Panc1 (cell line): ENCODE results near the gene CALHM3.
"Not testable (repeated sequence)": the region's sequence is repeated elsewhere in the genome, so short reads cannot be mapped to it uniquely, and the experiment has no call there.

Experiments used
- CTCF ChIP-seq: fragments of 450-650 bp; IDR thresholded peaks from 2 replicates; pipeline ENCODE4 v1.5.1; 2017; ENCODE audit warnings: mild to moderate bottlenecking
- POLR2AphosphoS5 ChIP-seq: IDR thresholded peaks from 2 replicates; pipeline ENCODE4 v1.6.1; 2012; ENCODE audit warnings: mild to moderate bottlenecking, low read depth, low read length, moderate library complexity
- REST ChIP-seq, 2 experiments: IDR thresholded peaks; 2 replicates each; pipeline ENCODE4 v1.6.1; 2011 to 2012; ENCODE audit warnings: low read depth in 2 of 2, control low read depth in 1 of 2, low read length in 1 of 2, mild to moderate bottlenecking in 1 of 2, moderate library complexity in 1 of 2; ENCODE audit not compliant: insufficient read depth in 1 of 2
- TCF7L2 ChIP-seq: IDR thresholded peaks from 2 replicates; pipeline ENCODE4 v1.6.1; 2011; ENCODE audit warnings: mild to moderate bottlenecking, low read depth, low read length, inconsistent platforms

- not testable (repeated sequence) for TF ChIP-seq CTCF; POLR2AphosphoS5; TCF7L2; REST (IDR thresholded peaks at IDR 0.05; ENCODE audit: insufficient read depth in 1 of 2, low read depth in 2 of 2, low read length in 1 of 2)
These were observed 7.8 kb upstream of the CALHM3 start for GRCh38 chr10:103486635-103487409.
